ENCODE data around the gene PRR27.

- TF ChIP-seq CTCF (conservative IDR thresholded peaks at IDR 0.05 in 1 of 2, IDR thresholded peaks at IDR 0.05 in 1 of 2; ENCODE audit: extremely low read depth in 1 of 2, insufficient read depth in 1 of 2, low read depth in 1 of 2, low read length in 2 of 2) (no peak), EZH2 (IDR thresholded peaks at IDR 0.05; ENCODE audit: borderline replicate concordance, low read length) (no peak)
These were observed 4.5 kb downstream of the PRR27 start for GRCh38 chr4:70158576-70158975.
